Gastroesophageal sphincter (tissue), 3 donors: ENCODE results near the gene C14orf119.

Experiments used
- CTCF ChIP-seq, 4 experiments: fragments of 200-600 bp in 2 of 4; fragments of 450-650 bp in 2 of 4; sonication (generic) in 1 of 4; IDR thresholded peaks; one replicate each; pipeline ENCODE4 v1.5.1; 2017 to 2019; ENCODE audit warnings: antibody characterized with exemption in 4 of 4, mild to moderate bottlenecking in 2 of 4, moderate library complexity in 2 of 4
- EP300 ChIP-seq: sonication (generic); formaldehyde crosslinking; IDR thresholded peaks from one replicate; pipeline ENCODE4 v1.6.1; 2017; ENCODE audit warnings: antibody characterized with exemption, mild to moderate bottlenecking
- POLR2A ChIP-seq, 2 donors: fragments of 450-650 bp; IDR thresholded peaks; one replicate each; pipeline ENCODE4 v1.6.1; 2017; ENCODE audit warnings: antibody characterized with exemption in 2 of 2, mild to moderate bottlenecking in 2 of 2, moderate library complexity in 1 of 2
- POLR2AphosphoS5 ChIP-seq: sonication (generic); formaldehyde crosslinking; IDR thresholded peaks from one replicate; pipeline ENCODE4 v1.6.1; 2017; ENCODE audit warnings: antibody characterized with exemption

- TF ChIP-seq POLR2A (IDR thresholded peaks at IDR 0.05) (no peak), CTCF (IDR thresholded peaks at IDR 0.05) (no peak), POLR2AphosphoS5 (peak; percentile 59), EP300 (no peak)
These were observed 16.6 kb upstream of the C14orf119 start for GRCh38 chr14:23078692-23079116.
